Dermis blood vessel endothelial cell (primary cell): ENCODE data around the gene ARHGAP5. TPM values are rescaled to one million over a fixed set of nuclear protein-coding genes. Genes with fewer than 3 reads are reported as not detected.
A peak's percentile ranks its signal among the peaks of the same experiment; 100 is the strongest.

Source experiments
- DNase-seq: peaks from one replicate; pipeline ENCODE4 v3.0.0; 2010
- total RNA-seq: library from RNA; depleted of rRNA; stranded (reverse); fragments of >200 nt; gene quantifications from 2 replicates; pipeline ENCODE4 v1.2.3, GENCODE V29; 2014

Gene ARHGAP5
- total RNA-seq = 59.9 and 92.9 TPM in 2 replicates

- DNase-seq = peak; percentile 60
These were observed at the start of gene ARHGAP5 for GRCh38 chr14:32077081-32078022. Gene ARHGAP5, plus strand, starts transcription at chr14:32077304. Its CDS starts 13,366 bp downstream, at chr14:32090670.

GRCh38 chr14:32028599-32028998, 48.5 kb upstream of the ARHGAP5 start:
- DNase-seq = no peak

GRCh38 chr14:32033543-32033942, 43.6 kb upstream of the ARHGAP5 start:
- DNase-seq = no peak

GRCh38 chr14:32038876-32039275, 38.2 kb upstream of the ARHGAP5 start:
- no peak for DNase-seq

- DNase-seq = no peak
These were observed 37.6 kb upstream of the ARHGAP5 start for GRCh38 chr14:32039401-32040030.

GRCh38 chr14:32043624-32044023, 33.5 kb upstream of the ARHGAP5 start:
- DNase-seq = no peak

- DNase-seq = no peak
These were observed 32.6 kb upstream of the ARHGAP5 start for GRCh38 chr14:32044454-32044853.

GRCh38 chr14:32047791-32048190, 29.3 kb upstream of the ARHGAP5 start:
- DNase-seq = no peak

GRCh38 chr14:32049361-32050088, 27.6 kb upstream of the ARHGAP5 start:
- DNase-seq = no peak

GRCh38 chr14:32050878-32051277, 26.2 kb upstream of the ARHGAP5 start:
- no peak for DNase-seq

GRCh38 chr14:32054536-32054935, 22.6 kb upstream of the ARHGAP5 start:
- DNase-seq = no peak

- DNase-seq = no peak
These were observed 21.9 kb upstream of the ARHGAP5 start for GRCh38 chr14:32055175-32055574.

- DNase-seq = no peak
These were observed 17.4 kb upstream of the ARHGAP5 start for GRCh38 chr14:32059702-32060101.

GRCh38 chr14:32064931-32065330, 12.2 kb upstream of the ARHGAP5 start:
- DNase-seq = no peak

GRCh38 chr14:32068708-32069107, 8.4 kb upstream of the ARHGAP5 start:
- no peak for DNase-seq

GRCh38 chr14:32070282-32070681, 6.8 kb upstream of the ARHGAP5 start:
- DNase-seq = no peak

- DNase-seq = no peak
These were observed 4.4 kb upstream of the ARHGAP5 start for GRCh38 chr14:32072676-32073075.

GRCh38 chr14:32073537-32074189, 3.4 kb upstream of the ARHGAP5 start:
- peak; percentile 89 for DNase-seq

- no peak for DNase-seq
These were observed 2.1 kb upstream of the ARHGAP5 start for GRCh38 chr14:32074887-32075572.

- peak; percentile 35 for DNase-seq
These were observed 1.3 kb upstream of the ARHGAP5 start for GRCh38 chr14:32075672-32076277.

- peak; percentile 96 for DNase-seq
These were observed 625 bp upstream of the ARHGAP5 start for GRCh38 chr14:32076278-32077080.
